Heart left ventricle (tissue), 16 donors: ENCODE data around the gene BTBD8. TPM values are rescaled to one million over a fixed set of nuclear protein-coding genes. Genes with fewer than 3 reads are reported as not detected.

Experiments
- ATAC-seq, 4 donors: fragments of 200-7000 bp; cut with Tn5 transposase; one replicate each; pipeline ENCODE4 v1.9.1; 2020 to 2022; ENCODE audit warnings: moderate library complexity in 4 of 4, mild to moderate bottlenecking in 3 of 4, moderate number of reproducible peaks in 1 of 4
- DNase-seq, 5 donors: peaks; one replicate each; pipeline ENCODE4 v3.0.0-alpha.2; 2020
- H3K27ac ChIP-seq, 12 donors: fragments of 200-600 bp; sonication (generic) in 4 of 12; one replicate each; pipeline versions ENCODE4 v1.5.0 to v1.8.0; 2016 to 2022; ENCODE audit warnings: mild to moderate bottlenecking in 2 of 12
- H3K27me3 ChIP-seq, 9 donors: fragments of 200-600 bp; sonication (generic) in 2 of 9; one replicate each; pipeline versions ENCODE4 v1.5.1 to v1.8.0; 2016 to 2022; ENCODE audit warnings: mild to moderate bottlenecking in 3 of 9
- H3K36me3 ChIP-seq, 9 donors: fragments of 200-600 bp; sonication (generic) in 2 of 9; one replicate each; pipeline versions ENCODE4 v1.5.0 to v1.8.0; 2018 to 2022; ENCODE audit warnings: mild to moderate bottlenecking in 2 of 9
- H3K4me1 ChIP-seq, 12 donors: fragments of 200-600 bp; sonication (generic) in 4 of 12; one replicate each; pipeline versions ENCODE4 v1.5.0 to v1.8.0; 2016 to 2022; ENCODE audit warnings: mild to moderate bottlenecking in 3 of 12
- H3K4me3 ChIP-seq, 12 donors: fragments of 200-600 bp; sonication (generic) in 4 of 12; one replicate each; pipeline versions ENCODE4 v1.5.0 to v1.8.0; 2017 to 2022; ENCODE audit warnings: mild to moderate bottlenecking in 9 of 12, moderate library complexity in 4 of 12
- H3K9me3 ChIP-seq, 12 donors: fragments of 200-600 bp; sonication (generic) in 4 of 12; one replicate each; pipeline versions ENCODE4 v1.5.0 to v1.8.0; 2016 to 2022; ENCODE audit warnings: mild to moderate bottlenecking in 1 of 12
- POLR2A ChIP-seq, 2 donors: fragments of 450-650 bp; IDR thresholded peaks; one replicate each; pipeline ENCODE4 v1.6.1; 2017; ENCODE audit warnings: antibody characterized with exemption in 2 of 2, mild to moderate bottlenecking in 2 of 2, moderate library complexity in 2 of 2
- WGBS, 4 donors: extraction: QIAGEN DNeasy Blood & Tissue Kit in 2 of 4; methylation state at CpG; one replicate each; pipeline versions ENCODE4 v1.1.5 to v1.1.7; 2013 to 2018; 5-methylcytosine and 5-hydroxymethylcytosine counted together
- intact Hi-C, 10 donors: fragments of 100-400 bp; cut with DNase I; formaldehyde crosslinking; loops; one replicate each; pipeline versions ENCODE4 v1.11.1 to v1.14.2; 2022
- polyA plus RNA-seq, 2 donors: library from polyadenylated mRNA; stranded (reverse); fragments of 200-250 nt; gene quantifications; one replicate each; pipeline ENCODE4 v1.2.3, GENCODE V29; 2013
- total RNA-seq, 9 donors: library from RNA; depleted of rRNA in 2 of 9; stranded (reverse); fragments of >200 nt in 2 of 9; fragmentation: NEBNext Ultra II Directional in 3 of 9; extraction: Animal tissue kit (Norgen Biotek cat#: 25700) in 3 of 9; gene quantifications; one replicate each; pipeline versions ENCODE4 v1.1.0 to v1.2.4, GENCODE V29; 2016 to 2023
- TF ChIP-seq, protein P1 (sequence below), 12 donors: fragments of 200-600 bp; sonication (generic) in 4 of 12; IDR thresholded peaks; one replicate each; pipeline versions ENCODE4 v1.5.0 to v1.8.0; 2018 to 2022; ENCODE audit warnings: antibody characterized with exemption in 12 of 12, mild to moderate bottlenecking in 5 of 12
- donor health status: ischemic (EF 13 %, LVEDD 7.1; RV severe dilation, severe dysfunction).
- donor health status: healthy with polysubstance abuse.
- donor health status: DM: no; HTN: yes; CAD: no.
- donor health status: DM: no; HTN: no; CAD: no.
- donor health status: ischemic (EF 25% LVEDD 6.9; RV normal size, moderate dysfunction).
- donor health status: ischemic (EF 25% LVEDD 5.7; RV mildly dilated, moderate dysfunction).
- donor health status: healthy.
- donor health status: DM: yes; HTN: yes; CAD: no.
- donor health status: ischemic (EF 35%, LVEDD 5.7; RV mildly dilated, moderate dysfunction).
- donor health status: nonischemic (EF 11% LVEDD 7.7; RV severe dilation, severe dysfunction).
- donor health status: DM: yes; HTN: yes; CAD: no.
- donor health status: PGD.
- donor health status: ischemic (EF 29% LVEDD 5.4; RV normal size, mild dysfunction).
- donor health status: nonischemic (EF 23%, LVEDD 6.1; RV moderate dilation, normal function).

The BTBD8 gene
- total and polyA plus RNA-seq, 11 donors: 0.67 to 7.7 (median 3.6) TPM

DNA sequence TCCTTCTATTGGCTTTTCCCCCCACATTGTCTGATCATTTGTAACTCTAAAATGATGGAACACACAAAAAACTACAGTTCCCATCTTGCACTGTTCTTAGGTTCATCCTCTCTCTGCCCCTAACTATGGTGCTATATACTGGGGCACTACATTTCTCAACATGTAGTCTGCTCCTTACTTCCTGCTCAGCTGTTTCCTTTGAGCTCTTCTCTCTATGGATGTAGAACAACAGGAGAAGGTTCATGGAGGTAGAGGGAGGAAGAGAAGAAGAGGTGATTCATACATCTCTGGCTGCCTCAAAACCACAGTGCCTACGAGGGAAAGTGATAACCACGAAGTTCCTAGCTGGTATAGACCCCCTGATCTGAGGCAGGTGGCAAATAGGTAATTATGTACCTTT, 130.6 kb downstream of the BTBD8 start:
- intact Hi-C loops: no loop called here
- 49 to 75% (median 54%) methylated on average over 2 of the region's 2 CpGs for WGBS, 4 donors
- H3K36me3 ChIP-seq: no peaks in the 10 kb centered on the region
- no peak for TF ChIP-seq POLR2A (IDR thresholded peaks at IDR 0.05)
- TF ChIP-seq, protein P1, sequence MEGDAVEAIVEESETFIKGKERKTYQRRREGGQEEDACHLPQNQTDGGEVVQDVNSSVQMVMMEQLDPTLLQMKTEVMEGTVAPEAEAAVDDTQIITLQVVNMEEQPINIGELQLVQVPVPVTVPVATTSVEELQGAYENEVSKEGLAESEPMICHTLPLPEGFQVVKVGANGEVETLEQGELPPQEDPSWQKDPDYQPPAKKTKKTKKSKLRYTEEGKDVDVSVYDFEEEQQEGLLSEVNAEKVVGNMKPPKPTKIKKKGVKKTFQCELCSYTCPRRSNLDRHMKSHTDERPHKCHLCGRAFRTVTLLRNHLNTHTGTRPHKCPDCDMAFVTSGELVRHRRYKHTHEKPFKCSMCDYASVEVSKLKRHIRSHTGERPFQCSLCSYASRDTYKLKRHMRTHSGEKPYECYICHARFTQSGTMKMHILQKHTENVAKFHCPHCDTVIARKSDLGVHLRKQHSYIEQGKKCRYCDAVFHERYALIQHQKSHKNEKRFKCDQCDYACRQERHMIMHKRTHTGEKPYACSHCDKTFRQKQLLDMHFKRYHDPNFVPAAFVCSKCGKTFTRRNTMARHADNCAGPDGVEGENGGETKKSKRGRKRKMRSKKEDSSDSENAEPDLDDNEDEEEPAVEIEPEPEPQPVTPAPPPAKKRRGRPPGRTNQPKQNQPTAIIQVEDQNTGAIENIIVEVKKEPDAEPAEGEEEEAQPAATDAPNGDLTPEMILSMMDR (IDR thresholded peaks at IDR 0.05): no peak
- H3K9me3 ChIP-seq: peaks cover 0 to 19% (median 6%) of the 10 kb centered on the region in 12 donors
- no peak overlapping the region for H3K4me3 ChIP-seq
- no peaks in the 10 kb centered on the region for H3K27me3 ChIP-seq
- H3K4me1 ChIP-seq: no peaks in the 10 kb centered on the region
- H3K27ac ChIP-seq: no peak overlapping the region
- DNase-seq (no peak), ATAC-seq (no peak)

DNA sequence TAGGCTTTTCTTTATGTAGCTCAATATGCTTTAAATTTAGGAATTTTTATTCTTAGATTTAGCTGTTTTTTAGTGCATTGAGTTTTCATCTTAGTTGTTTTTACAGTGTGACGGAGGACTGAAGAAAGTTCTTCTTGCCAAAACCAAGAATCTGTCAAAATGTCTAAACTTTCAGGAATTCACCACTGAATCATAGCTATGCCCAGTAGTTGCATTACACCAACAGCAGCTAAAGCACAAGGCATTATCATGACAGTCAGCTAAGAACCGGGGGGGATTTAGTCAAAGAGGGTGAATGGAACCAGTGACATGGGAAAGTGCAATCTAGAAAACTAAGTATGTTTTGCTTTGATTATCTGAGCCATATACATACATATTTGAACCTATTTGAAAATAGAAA, 131.0 kb downstream of the BTBD8 start:
- no peak for ATAC-seq
- H3K4me3 ChIP-seq: no peak overlapping the region
- no peaks in the 10 kb centered on the region for H3K4me1 ChIP-seq
- TF ChIP-seq, protein P1 (IDR thresholded peaks at IDR 0.05): no peak
- TF ChIP-seq POLR2A (IDR thresholded peaks at IDR 0.05): no peak
- H3K27ac ChIP-seq: no peak overlapping the region
- no peak for DNase-seq
- no peaks in the 10 kb centered on the region for H3K36me3 ChIP-seq
- H3K27me3 ChIP-seq: no peaks in the 10 kb centered on the region
- intact Hi-C loops: no loop called here
- WGBS, 4 donors: 87 to 94% (median 93%) methylated on average over 2 of the region's 2 CpGs
- peaks cover 0 to 16% (median 3%) of the 10 kb centered on the region in 12 donors for H3K9me3 ChIP-seq

DNA sequence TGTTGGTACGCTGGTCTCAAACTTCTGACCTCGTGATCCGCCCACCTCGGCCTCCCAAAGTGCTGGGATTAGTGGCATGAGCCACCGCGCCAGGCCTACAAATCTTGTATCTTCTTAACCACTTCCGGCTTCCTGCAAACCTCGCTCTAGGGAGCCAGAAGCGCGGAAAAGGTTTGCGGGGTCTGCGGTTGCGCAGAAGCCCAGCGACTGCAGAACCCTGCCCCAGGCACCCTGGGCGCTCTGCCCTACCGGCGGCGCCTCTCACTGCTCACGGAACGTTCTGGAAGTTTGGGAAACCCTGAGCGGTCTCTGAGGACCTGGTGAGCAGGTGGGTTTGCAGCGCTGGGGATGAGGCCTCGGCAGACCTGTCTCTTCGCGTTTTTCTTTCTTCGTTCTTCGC, 137.6 kb downstream of the BTBD8 start, which contains the start of gene C1orf146:
TSS of gene C1orf146 (plus strand) at position 195 of the 400 bp plus-strand sequence. CDS start 13,506 bp downstream, outside the sequence.
- intact Hi-C loops: no loop called here

DNA sequence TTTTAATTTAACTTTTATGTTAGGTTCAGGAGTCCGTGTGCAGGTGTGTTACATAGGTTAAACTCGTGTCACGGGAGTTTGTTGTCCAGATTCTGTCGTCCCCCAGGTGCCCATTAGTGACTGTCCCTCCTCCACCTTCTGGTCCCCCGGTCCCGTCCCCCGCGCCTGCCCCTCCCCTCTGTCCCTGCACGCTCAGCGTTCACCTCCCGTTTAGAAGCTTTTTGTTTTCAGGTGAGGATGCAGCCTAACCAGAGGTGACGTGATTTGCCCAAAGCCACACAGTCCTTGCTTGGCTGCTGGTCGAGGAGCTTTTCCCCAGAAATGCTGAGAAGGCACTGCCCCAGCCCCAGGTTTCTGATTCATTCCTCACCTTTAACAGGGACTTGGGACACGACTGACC, 138.4 kb downstream of the BTBD8 start:
- Histone ChIP-seq H3K36me3 (no peaks in the 10 kb centered on the region), H3K4me3 (no peak overlapping the region), H3K9me3 (no peaks in the 10 kb centered on the region), H3K27me3 (no peaks in the 10 kb centered on the region), H3K4me1 (no peaks in the 10 kb centered on the region), H3K27ac (no peak overlapping the region)
- intact Hi-C loops: no loop called here
- TF ChIP-seq POLR2A (IDR thresholded peaks at IDR 0.05): no peak
- TF ChIP-seq, protein P1 (IDR thresholded peaks at IDR 0.05): no peak
- ATAC-seq: no peak
- DNase-seq: no peak
- WGBS, 4 donors: 80 to 84% (median 84%) methylated on average over 14 of the region's 14 CpGs

More for the DNA sequence above, 137.6 kb downstream of the BTBD8 start, which contains the start of gene C1orf146:
- Histone ChIP-seq H3K36me3 (no peaks in the 10 kb centered on the region), H3K4me1 (no peaks in the 10 kb centered on the region), H3K27ac (no peak within 1 kb of the TSS), H3K9me3 (no peaks in the 10 kb centered on the region), H3K4me3 (no peak within 1 kb of the TSS), H3K27me3 (no peaks in the 10 kb centered on the region)
- TF ChIP-seq POLR2A (IDR thresholded peaks at IDR 0.05): no peak
- TF ChIP-seq, protein P1 (IDR thresholded peaks at IDR 0.05): no peak
- no peak for ATAC-seq
- WGBS, 4 donors: 90 to 95% (median 94%) methylated on average over 27 of the region's 27 CpGs
- DNase-seq: no peak
